Measurements from ENCODE around the gene OR2T2. TPM values are rescaled to one million over a fixed set of nuclear protein-coding genes. Genes with fewer than 3 reads are reported as not detected.

Gene OR2T2
- total RNA-seq, 1 experiment from 2014 or later, result not detected

DNA sequence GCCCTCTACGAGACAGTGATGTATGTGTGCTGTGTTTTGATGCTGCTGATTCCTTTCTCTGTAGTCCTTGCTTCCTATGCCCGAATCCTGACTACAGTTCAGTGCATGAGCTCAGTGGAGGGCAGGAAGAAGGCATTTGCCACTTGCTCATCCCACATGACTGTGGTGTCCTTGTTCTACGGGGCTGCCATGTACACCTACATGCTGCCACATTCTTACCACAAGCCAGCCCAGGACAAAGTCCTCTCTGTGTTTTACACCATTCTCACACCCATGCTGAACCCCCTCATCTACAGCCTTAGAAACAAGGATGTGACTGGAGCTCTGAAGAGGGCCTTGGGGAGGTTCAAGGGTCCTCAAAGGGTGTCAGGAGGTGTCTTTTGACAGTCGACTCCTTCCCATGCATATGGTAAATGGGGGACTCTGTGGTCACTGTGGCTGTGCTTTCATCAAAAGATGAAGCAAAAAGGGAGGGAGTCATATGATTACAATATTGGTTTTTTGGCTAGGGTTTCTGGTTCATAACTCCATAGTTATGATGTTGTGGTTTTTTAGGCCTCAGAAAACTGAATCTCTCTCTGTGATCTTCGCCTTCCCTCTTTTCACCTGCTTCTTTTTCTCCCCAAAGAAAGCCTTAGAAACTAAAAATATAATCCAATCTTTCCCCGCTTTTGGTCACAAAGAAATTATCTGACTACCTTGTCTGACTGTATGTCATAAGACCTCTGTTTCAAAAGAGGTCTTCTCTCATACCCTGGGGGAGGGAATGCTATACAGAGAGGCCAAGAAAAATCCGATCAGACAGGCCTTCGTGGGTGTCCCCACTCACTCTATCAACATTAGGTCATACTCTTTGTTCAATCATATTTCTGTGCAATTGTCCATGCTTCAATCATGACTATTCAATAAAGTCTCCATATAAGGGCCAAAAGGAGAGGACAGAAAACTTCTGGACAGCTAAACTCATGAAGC, 38.4 kb upstream of the OR2T2 start:
- Mint-ChIP-seq H3K4me1 (ENCODE audit: low read depth, unreplicated experiment) (no peaks in the 10 kb centered on the region), H3K27ac (ENCODE audit: unreplicated experiment) (no peak overlapping the region), H3K36me3 (ENCODE audit: insufficient read depth, unreplicated experiment) (no peaks in the 10 kb centered on the region), H3K9me3 (ENCODE audit: unreplicated experiment) (peaks cover 55% of the 10 kb centered on the region), H3K4me3 (ENCODE audit: unreplicated experiment) (no peak overlapping the region), H3K27me3 (ENCODE audit: insufficient read depth, unreplicated experiment) (no peaks in the 10 kb centered on the region)
- no peaks in the 10 kb centered on the region for H3K9me3 ChIP-seq
- TF ChIP-seq, protein P1, sequence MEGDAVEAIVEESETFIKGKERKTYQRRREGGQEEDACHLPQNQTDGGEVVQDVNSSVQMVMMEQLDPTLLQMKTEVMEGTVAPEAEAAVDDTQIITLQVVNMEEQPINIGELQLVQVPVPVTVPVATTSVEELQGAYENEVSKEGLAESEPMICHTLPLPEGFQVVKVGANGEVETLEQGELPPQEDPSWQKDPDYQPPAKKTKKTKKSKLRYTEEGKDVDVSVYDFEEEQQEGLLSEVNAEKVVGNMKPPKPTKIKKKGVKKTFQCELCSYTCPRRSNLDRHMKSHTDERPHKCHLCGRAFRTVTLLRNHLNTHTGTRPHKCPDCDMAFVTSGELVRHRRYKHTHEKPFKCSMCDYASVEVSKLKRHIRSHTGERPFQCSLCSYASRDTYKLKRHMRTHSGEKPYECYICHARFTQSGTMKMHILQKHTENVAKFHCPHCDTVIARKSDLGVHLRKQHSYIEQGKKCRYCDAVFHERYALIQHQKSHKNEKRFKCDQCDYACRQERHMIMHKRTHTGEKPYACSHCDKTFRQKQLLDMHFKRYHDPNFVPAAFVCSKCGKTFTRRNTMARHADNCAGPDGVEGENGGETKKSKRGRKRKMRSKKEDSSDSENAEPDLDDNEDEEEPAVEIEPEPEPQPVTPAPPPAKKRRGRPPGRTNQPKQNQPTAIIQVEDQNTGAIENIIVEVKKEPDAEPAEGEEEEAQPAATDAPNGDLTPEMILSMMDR (IDR thresholded peaks at IDR 0.05; ENCODE audit: insufficient read depth in 1 of 2, low read depth in 1 of 2, low read length in 1 of 2, severe bottlenecking in 1 of 2, unreplicated experiment in 1 of 2), result no peak
- ChIA-PET CTCF (no interaction called here), POLR2A (no interaction called here)
- no TSS peak for BruUV-seq (replicated peaks)
- no peak overlapping the region for H3K4me3 ChIP-seq (ENCODE audit: low read depth, low read length)
- intact Hi-C loops (cut with micrococcal nuclease; ENCODE audit: unreplicated experiment), result no loop called here
- no peaks in the 10 kb centered on the region for H3K4me1 ChIP-seq
- no peaks in the 10 kb centered on the region for H3K36me3 ChIP-seq (ENCODE audit: control insufficient read depth, insufficient read depth, low read length)
- no peaks in the 10 kb centered on the region for H3K27me3 ChIP-seq (replicated peaks; ENCODE audit: control insufficient read depth, insufficient read depth, low read length)
- DNase-seq, result no peak

DNA sequence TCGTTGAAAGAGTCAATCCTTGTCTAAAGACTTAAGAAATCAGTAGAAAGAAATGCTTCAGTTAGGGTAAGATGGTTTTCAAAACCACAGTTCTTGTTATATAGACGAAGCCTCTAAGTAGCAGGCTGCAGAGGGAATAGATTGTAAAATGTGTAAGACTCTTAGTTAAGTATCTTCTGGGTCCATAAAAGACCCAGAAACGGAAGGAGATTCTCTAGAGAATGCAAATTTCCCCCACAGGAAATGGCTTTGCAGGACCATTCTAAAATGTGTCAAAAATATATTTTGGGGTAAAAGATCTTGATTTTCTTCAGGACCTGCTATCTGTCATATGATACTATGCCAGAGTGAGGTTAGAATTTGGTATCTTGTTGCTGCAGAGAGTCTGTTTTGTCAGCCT, 29.2 kb upstream of the OR2T2 start:
- Mint-ChIP-seq H3K36me3 (ENCODE audit: insufficient read depth, unreplicated experiment) (no peaks in the 10 kb centered on the region), H3K27ac (ENCODE audit: unreplicated experiment) (no peak overlapping the region), H3K4me3 (ENCODE audit: unreplicated experiment) (no peak overlapping the region), H3K9me3 (ENCODE audit: unreplicated experiment) (peaks cover 36% of the 10 kb centered on the region), H3K4me1 (ENCODE audit: low read depth, unreplicated experiment) (no peaks in the 10 kb centered on the region), H3K27me3 (ENCODE audit: insufficient read depth, unreplicated experiment) (no peaks in the 10 kb centered on the region)
- no peak for DNase-seq
- no TSS peak for BruUV-seq (replicated peaks)
- ChIA-PET POLR2A (no interaction called here), CTCF (no interaction called here)
- TF ChIP-seq, protein P1 (IDR thresholded peaks at IDR 0.05; ENCODE audit: insufficient read depth in 1 of 2, low read depth in 1 of 2, low read length in 1 of 2, severe bottlenecking in 1 of 2, unreplicated experiment in 1 of 2), result no peak
- intact Hi-C loops (cut with micrococcal nuclease; ENCODE audit: unreplicated experiment), result no loop called here
- Histone ChIP-seq H3K4me3 (ENCODE audit: low read depth, low read length) (no peak overlapping the region), H3K36me3 (ENCODE audit: control insufficient read depth, insufficient read depth, low read length) (no peaks in the 10 kb centered on the region), H3K9me3 (peaks cover 13% of the 10 kb centered on the region), H3K27me3 (replicated peaks; ENCODE audit: control insufficient read depth, insufficient read depth, low read length) (no peaks in the 10 kb centered on the region), H3K4me1 (no peaks in the 10 kb centered on the region)

DNA sequence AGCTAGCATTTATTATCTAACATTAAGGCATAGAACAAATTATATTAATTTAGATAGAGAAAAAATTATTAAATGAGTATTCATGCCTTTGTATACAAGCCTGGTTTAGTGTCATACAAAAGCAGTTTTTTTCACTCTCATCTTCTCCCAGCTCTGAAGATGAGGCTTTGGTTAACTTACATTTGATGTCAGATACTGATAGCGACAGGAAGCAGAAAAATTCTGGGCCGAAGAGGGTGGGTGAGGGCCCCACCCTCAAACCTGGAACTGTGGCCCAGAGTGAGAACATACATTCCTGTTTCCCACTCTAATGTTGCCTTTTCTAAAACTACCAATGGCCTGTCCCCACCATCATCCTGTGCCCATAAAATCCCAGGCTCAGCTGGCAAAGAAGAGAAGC, 27.6 kb upstream of the OR2T2 start:
- Histone ChIP-seq H3K36me3 (ENCODE audit: control insufficient read depth, insufficient read depth, low read length) (no peaks in the 10 kb centered on the region), H3K4me1 (no peaks in the 10 kb centered on the region), H3K27me3 (replicated peaks; ENCODE audit: control insufficient read depth, insufficient read depth, low read length) (no peaks in the 10 kb centered on the region), H3K4me3 (ENCODE audit: low read depth, low read length) (no peak overlapping the region), H3K9me3 (peaks cover 18% of the 10 kb centered on the region)
- Mint-ChIP-seq H3K4me1 (ENCODE audit: low read depth, unreplicated experiment) (no peaks in the 10 kb centered on the region), H3K27me3 (ENCODE audit: insufficient read depth, unreplicated experiment) (no peaks in the 10 kb centered on the region), H3K9me3 (ENCODE audit: unreplicated experiment) (peaks cover 33% of the 10 kb centered on the region), H3K36me3 (ENCODE audit: insufficient read depth, unreplicated experiment) (no peaks in the 10 kb centered on the region), H3K27ac (ENCODE audit: unreplicated experiment) (no peak overlapping the region), H3K4me3 (ENCODE audit: unreplicated experiment) (no peak overlapping the region)
- no TSS peak for BruUV-seq (replicated peaks)
- DNase-seq, result no peak
- TF ChIP-seq, protein P1 (IDR thresholded peaks at IDR 0.05; ENCODE audit: insufficient read depth in 1 of 2, low read depth in 1 of 2, low read length in 1 of 2, severe bottlenecking in 1 of 2, unreplicated experiment in 1 of 2), result no peak
- CTCF ChIA-PET, result no interaction called here
- POLR2A ChIA-PET, result no interaction called here
- intact Hi-C loops (cut with micrococcal nuclease; ENCODE audit: unreplicated experiment), result no loop called here
